Measurements from ENCODE around the gene TBX15. TPM values are rescaled to one million over a fixed set of nuclear protein-coding genes. Genes with fewer than 3 reads are reported as not detected.
A peak's percentile ranks its signal among the peaks of the same experiment; 100 is the strongest.
"Not testable (repeated sequence)": the region's sequence is repeated elsewhere in the genome, so short reads cannot be mapped to it uniquely, and the experiment has no call there.

The TBX15 gene
- total and polyA plus RNA-seq, 9 of the 15 experiments (the other 6 are each of a cell fraction or from before 2014, with no cell fraction given) = 0.03 to 3.4 (median 2.3) TPM

GRCh38 chr1:118957579-118957978, 30.6 kb downstream of the TBX15 start:
- WGBS (ENCODE audit: insufficient coverage, low coverage, missing lambda C conversion rate) = 54% methylated on average over 7 of the region's 7 CpGs
- ATAC-seq; POLR2A ChIA-PET; H3K4me3 ChIP-seq; H3K9me1 ChIP-seq (ENCODE audit: control insufficient read depth, insufficient read depth, low read length); H3K4me2 ChIP-seq (ENCODE audit: insufficient read depth, low read length); H3K27me3 ChIP-seq (ENCODE audit: control insufficient read depth in 2 of 2, insufficient read depth in 2 of 2, low read length in 2 of 2); H3K9ac ChIP-seq (ENCODE audit: insufficient read depth in 1 of 2, low read depth in 2 of 2, low read length in 2 of 2); intact Hi-C loops (cut with micrococcal nuclease); DNase-seq (ENCODE audit: extremely low read depth in 1 of 4, low spot score in 3 of 4); H3K79me2 ChIP-seq (ENCODE audit: control insufficient read depth, insufficient read depth, low read length); H4K20me1 ChIP-seq (replicated peaks; ENCODE audit: control insufficient read depth, insufficient read depth, low read length); FAIRE-seq; H3K36me3 ChIP-seq (ENCODE audit: control insufficient read depth, insufficient read depth, low read length); in situ Hi-C loops (cut with MboI); H3K9me3 ChIP-seq (replicated peaks; ENCODE audit: control insufficient read depth, insufficient read depth, low read depth, low read length); CTCF ChIA-PET (ENCODE audit: low intra/inter-chr PET ratio); H3K4me1 ChIP-seq (replicated peaks in 1 of 2; ENCODE audit: control insufficient read depth in 2 of 2, insufficient read depth in 2 of 2, low read length in 2 of 2); H2AFZ ChIP-seq (ENCODE audit: low read depth, low read length); H3K27ac ChIP-seq (ENCODE audit: extremely low read depth, low read depth, low read length); BruUV-seq (replicated peaks): not testable (repeated sequence)
- peak; percentile 88 for TF ChIP-seq ZNF146 (CRISPR knock-in tag; IDR thresholded peaks at IDR 0.05; ENCODE audit: unreplicated experiment)
- TF ChIP-seq RBM25 (IDR thresholded peaks at IDR 0.05; ENCODE audit: low read depth, low read length, severe bottlenecking) = peak; percentile 33

- no peaks in the 10 kb centered on the region for H3K27me3 ChIP-seq (ENCODE audit: control insufficient read depth in 2 of 2, insufficient read depth in 2 of 2, low read length in 2 of 2)
- ChIA-PET POLR2A (no interaction called here), CTCF (ENCODE audit: low intra/inter-chr PET ratio) (no interaction called here)
- intact Hi-C loops (cut with micrococcal nuclease) = no loop called here
- ATAC-seq = no peak
- no peaks in the 10 kb centered on the region for H3K9me1 ChIP-seq (ENCODE audit: control insufficient read depth, insufficient read depth, low read length)
- no peaks in the 10 kb centered on the region for H4K20me1 ChIP-seq (replicated peaks; ENCODE audit: control insufficient read depth, insufficient read depth, low read length)
- H3K4me2 ChIP-seq (ENCODE audit: insufficient read depth, low read length) = no peak overlapping the region
- H3K9me3 ChIP-seq (replicated peaks; ENCODE audit: control insufficient read depth, insufficient read depth, low read depth, low read length) = no peaks in the 10 kb centered on the region
- no peaks in the 10 kb centered on the region for H3K79me2 ChIP-seq (ENCODE audit: control insufficient read depth, insufficient read depth, low read length)
- no peak for DNase-seq (ENCODE audit: extremely low read depth in 1 of 4, low spot score in 3 of 4)
- no peak overlapping the region for H2AFZ ChIP-seq (ENCODE audit: low read depth, low read length)
- no peak for FAIRE-seq
- BruUV-seq (replicated peaks) = no TSS peak
- no peak overlapping the region for H3K4me3 ChIP-seq
- no peak overlapping the region for H3K9ac ChIP-seq (ENCODE audit: insufficient read depth in 1 of 2, low read depth in 2 of 2, low read length in 2 of 2)
- H3K4me1 ChIP-seq (replicated peaks in 1 of 2; ENCODE audit: control insufficient read depth in 2 of 2, insufficient read depth in 2 of 2, low read length in 2 of 2) = no peaks in the 10 kb centered on the region; a peak in 1 of 5 replicates
- in situ Hi-C loops (cut with MboI) = no loop called here
- 12% methylated on average over 3 of the region's 3 CpGs for WGBS (ENCODE audit: insufficient coverage, low coverage, missing lambda C conversion rate)
- H3K27ac ChIP-seq (ENCODE audit: extremely low read depth, low read depth, low read length) = no peak overlapping the region
- no peaks in the 10 kb centered on the region for H3K36me3 ChIP-seq (ENCODE audit: control insufficient read depth, insufficient read depth, low read length)
- TF ChIP-seq CREB3L1 (IDR thresholded peaks at IDR 0.05; ENCODE audit: borderline replicate concordance, low read depth) (no peak), NEUROD1 (IDR thresholded peaks at IDR 0.05; ENCODE audit: borderline replicate concordance, low read depth, low read length, partially characterized antibody) (no peak), RFX1 (IDR thresholded peaks at IDR 0.05) (no peak), SREBF1 (IDR thresholded peaks at IDR 0.05; ENCODE audit: borderline replicate concordance, low read depth, low read length) (no peak), CTBP1 (IDR thresholded peaks at IDR 0.05; ENCODE audit: borderline replicate concordance) (no peak), ZNF561 (CRISPR knock-in tag; conservative IDR thresholded peaks at IDR 0.05) (no peak), ARHGAP35 (IDR thresholded peaks at IDR 0.05; ENCODE audit: partially characterized antibody) (no peak), ZNF12 (CRISPR knock-in tag; IDR thresholded peaks at IDR 0.05) (no peak), ARID2 (IDR thresholded peaks at IDR 0.05) (no peak)
Observed at GRCh38 chr1:118954301-118954905, 33.7 kb downstream of the TBX15 start.
